D721Med (cell line): Measurements from ENCODE around the gene ANKLE2.

ENCODE experiments used
- DNase-seq: peaks from one replicate; pipeline ENCODE4 v3.0.0; 2011; ENCODE audit warnings: low spot score; ENCODE audit not compliant: insufficient read length
- FAIRE-seq: peaks from 2 replicates; lab custom pipeline; 2011; peaks lifted over from hg19 to GRCh38; lab: Jason Lieb, UNC
- CTCF ChIP-seq: IDR thresholded peaks from 2 replicates; pipeline ENCODE4 v1.5.1; 2012; ENCODE audit warnings: mild to moderate bottlenecking, control low read depth; ENCODE audit not compliant: insufficient read depth; ENCODE audit errors: missing control alignments

The ANKLE2 gene

DNA sequence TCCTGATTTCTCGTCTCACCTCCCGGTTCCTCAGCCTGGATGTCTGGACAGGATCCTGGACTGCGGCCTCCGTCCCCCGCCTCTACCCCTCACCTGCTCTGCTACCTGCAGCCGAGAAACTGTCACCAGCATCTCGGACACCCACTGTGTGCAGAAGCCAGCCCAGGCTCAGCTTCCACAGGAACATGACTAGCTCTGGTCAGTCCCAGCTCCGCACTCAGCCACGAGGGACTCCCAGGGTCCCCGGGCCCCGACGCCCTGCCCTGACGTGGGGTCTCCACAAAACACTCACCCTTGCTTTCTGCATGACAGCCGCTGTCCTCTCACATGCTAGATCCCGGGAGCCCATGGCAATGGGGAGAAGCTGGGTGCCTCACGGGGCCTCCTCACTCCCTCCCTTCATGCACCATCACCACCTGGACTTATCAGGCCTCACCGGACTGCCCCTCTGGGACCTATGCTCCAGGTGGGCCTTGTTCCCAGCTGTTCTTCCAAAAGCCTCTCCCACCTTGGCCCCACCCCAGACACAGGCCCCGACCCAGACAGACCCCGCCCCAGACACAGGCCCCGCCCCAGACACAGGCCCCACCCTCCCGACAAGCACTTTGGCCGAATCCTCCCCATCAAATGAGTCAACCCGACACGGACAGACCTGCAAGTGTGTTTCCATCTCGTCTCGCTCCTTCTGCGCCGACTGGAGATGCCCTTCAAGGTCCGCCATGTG lies 26.9 kb upstream of the ANKLE2 start:
- FAIRE-seq (no peak), DNase-seq (no peak)
- no peak for TF ChIP-seq CTCF

- FAIRE-seq, result no peak
- no peak for TF ChIP-seq CTCF
- DNase-seq, result no peak
Observed at GRCh38 chr12:132787877-132788276, 26.2 kb upstream of the ANKLE2 start.

DNA sequence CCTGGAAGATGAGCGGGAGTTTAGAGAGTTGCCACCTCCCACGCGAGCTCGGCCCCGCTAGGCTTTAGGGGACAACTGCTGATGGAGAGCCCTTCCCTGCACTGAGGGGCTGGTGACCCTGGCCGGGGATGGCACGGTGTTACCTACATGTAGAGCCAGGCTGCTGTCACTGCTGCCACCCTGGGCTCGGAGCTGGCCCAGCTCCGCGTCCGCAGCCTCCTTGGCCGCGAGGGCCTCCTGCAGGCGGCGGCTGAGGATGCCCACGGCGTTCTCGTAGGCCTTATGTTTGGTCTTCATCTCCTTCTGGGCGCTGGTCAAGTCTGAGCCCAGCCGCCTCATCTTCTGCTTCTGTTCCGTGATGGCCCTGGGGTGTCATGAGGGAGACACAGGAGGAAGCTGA lies 24.6 kb upstream of the ANKLE2 start:
- no peak for TF ChIP-seq CTCF
- no peak for DNase-seq
- no peak for FAIRE-seq

DNA sequence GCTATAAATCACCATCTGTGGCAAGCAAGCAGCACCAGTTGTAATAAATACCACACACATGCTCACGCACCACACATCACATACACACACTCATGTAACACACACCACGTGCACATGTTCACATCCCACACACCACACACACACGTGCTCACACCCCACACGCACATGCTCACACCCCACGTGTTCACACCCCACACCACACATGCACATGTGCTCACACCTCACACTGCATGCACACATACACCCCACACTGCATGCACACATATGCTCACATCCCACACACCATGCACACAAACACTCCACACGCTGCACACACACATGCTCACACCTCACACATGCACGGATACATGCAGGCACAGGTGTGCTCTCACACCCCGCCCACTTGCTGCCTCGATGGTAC lies 22.9 kb upstream of the ANKLE2 start:
- FAIRE-seq (no peak), DNase-seq (no peak)

DNA sequence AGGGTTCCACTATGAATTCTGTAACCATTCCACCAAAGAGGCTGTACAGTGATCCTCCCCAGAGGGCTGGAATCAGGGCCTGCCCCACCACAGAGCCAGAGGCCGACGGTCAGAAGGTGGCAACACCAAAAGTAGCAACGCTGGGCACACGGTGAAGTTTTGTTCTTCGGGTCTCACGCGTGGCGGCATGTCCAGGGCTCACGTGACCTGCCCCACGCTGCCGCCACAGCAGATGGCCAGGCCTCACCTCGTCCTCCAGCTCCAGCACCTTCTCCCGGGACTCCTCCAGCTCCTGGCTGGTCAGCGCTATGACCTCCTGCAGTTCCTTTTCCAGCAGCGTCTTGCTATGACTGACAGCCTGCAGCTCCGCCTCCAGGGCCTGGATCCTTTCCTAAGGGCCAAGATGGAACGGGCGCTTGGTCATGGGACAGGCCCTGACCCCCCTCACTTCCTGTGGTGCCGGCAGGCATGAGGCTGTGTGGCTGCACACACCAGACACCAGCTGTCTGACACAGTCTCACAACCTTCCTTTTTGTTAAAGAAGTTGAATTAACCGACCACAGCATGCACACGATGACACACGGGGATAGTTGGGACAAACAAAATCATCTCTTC lies 22.4 kb upstream of the ANKLE2 start:
- TF ChIP-seq CTCF, result no peak
- FAIRE-seq (no peak), DNase-seq (no peak)

More for the DNA sequence above, 22.9 kb upstream of the ANKLE2 start:
- no peak for TF ChIP-seq CTCF

GRCh38 chr12:132781938-132782337 lies 20.3 kb upstream of the ANKLE2 start:
- DNase-seq, result no peak
- no peak for FAIRE-seq
- TF ChIP-seq CTCF, result no peak

DNA sequence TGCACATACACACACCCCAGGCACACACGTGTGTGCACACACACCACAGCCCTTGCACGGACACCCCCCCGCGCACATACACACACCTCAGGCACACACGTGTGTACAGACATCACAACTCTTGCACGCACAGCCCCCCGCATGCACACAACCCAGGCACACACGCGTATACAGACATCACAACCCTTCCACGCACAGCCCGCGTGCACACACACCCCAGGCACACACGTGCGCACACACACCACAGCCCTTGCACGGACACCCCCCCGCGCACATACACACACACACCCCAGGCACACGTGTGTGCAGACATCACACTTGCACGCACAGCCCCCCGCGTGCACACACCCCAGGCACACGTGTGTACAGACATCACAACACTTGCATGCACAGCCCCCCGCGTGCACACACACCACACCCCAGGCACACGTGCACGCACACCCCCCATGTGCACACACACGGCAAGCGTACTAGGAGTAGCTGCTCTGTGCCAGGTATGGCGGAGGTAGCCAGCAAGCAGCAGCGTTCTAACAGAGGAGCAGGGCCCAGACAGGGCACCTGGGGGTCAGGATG lies 18.2 kb upstream of the ANKLE2 start:
- no peak for TF ChIP-seq CTCF
- FAIRE-seq (no peak), DNase-seq (no peak)
